ENCODE results near the gene ASB1. TPM values are rescaled to one million over a fixed set of nuclear protein-coding genes. Genes with fewer than 3 reads are reported as not detected.

The ASB1 gene
- total and polyA plus RNA-seq, 2 of the 13 experiments (the other 11 are each of a cell fraction or from before 2014, with no cell fraction given), result 48.6 to 49.2 TPM

DNA sequence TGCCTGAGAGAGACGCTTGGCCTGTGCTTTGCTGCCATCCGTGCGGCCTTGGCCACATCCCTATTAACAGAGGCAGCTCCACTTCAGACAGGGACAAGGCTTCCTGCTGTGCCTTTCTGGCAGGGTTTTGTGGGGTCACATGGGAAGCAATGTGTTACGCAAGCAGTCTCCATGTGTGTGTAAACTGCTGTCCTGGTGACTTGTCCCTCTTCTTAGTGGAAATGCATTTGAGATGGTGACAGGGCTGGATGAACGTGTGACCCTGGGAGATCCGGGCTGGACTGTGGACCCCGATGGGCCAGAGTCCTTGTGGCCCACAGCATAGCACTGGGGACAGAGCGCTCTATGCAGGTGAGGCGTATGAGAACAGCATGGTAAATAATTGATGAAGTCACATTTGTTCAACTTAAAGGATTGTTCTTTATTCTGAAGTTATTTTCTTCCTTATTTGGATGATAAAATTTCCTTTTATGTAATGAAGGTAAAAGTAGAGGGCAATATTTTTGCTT lies 23.2 kb downstream of the ASB1 start (continued):
- TF ChIP-seq, protein P1, sequence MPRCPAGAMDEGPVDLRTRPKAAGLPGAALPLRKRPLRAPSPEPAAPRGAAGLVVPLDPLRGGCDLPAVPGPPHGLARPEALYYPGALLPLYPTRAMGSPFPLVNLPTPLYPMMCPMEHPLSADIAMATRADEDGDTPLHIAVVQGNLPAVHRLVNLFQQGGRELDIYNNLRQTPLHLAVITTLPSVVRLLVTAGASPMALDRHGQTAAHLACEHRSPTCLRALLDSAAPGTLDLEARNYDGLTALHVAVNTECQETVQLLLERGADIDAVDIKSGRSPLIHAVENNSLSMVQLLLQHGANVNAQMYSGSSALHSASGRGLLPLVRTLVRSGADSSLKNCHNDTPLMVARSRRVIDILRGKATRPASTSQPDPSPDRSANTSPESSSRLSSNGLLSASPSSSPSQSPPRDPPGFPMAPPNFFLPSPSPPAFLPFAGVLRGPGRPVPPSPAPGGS (CRISPR knock-in tag; IDR thresholded peaks at IDR 0.05), result peak; percentile 50; the same call in 1 of the 2 replicates
- TF ChIP-seq ZBTB21 (CRISPR knock-in tag; IDR thresholded peaks at IDR 0.05) (peak; percentile 73; the same call in 1 of the 2 replicates), MAFF (IDR thresholded peaks at IDR 0.05; ENCODE audit: low read depth, low read length) (peak; percentile 60), ATM (IDR thresholded peaks at IDR 0.05; ENCODE audit: borderline replicate concordance) (peak; percentile 84; the same call in 1 of the 2 replicates), HNF4A (CRISPR knock-in tag; IDR thresholded peaks at IDR 0.05) (peak; percentile 100), GFI1 (CRISPR knock-in tag; IDR thresholded peaks at IDR 0.05; ENCODE audit: borderline replicate concordance) (no peak; the same call in 1 of the 2 replicates), PRPF4 (IDR thresholded peaks at IDR 0.05; ENCODE audit: low read depth, low read length, poor library complexity, severe bottlenecking) (no peak), TOE1 (CRISPR knock-in tag; IDR thresholded peaks at IDR 0.05) (peak; percentile 92; the same call in 1 of the 2 replicates), NCOA2 (CRISPR knock-in tag; IDR thresholded peaks at IDR 0.05) (peak; percentile 92), NFYC (CRISPR knock-in tag; IDR thresholded peaks at IDR 0.05) (no peak), ZNF17 (CRISPR knock-in tag; IDR thresholded peaks at IDR 0.05) (no peak), ZNF569 (CRISPR knock-in tag; IDR thresholded peaks at IDR 0.05; ENCODE audit: borderline replicate concordance) (no peak), ERF (CRISPR knock-in tag; IDR thresholded peaks at IDR 0.05) (peak; percentile 100), NR1H2 (CRISPR knock-in tag; IDR thresholded peaks at IDR 0.05; ENCODE audit: borderline replicate concordance, low read depth) (no peak), SALL2 (CRISPR knock-in tag; IDR thresholded peaks at IDR 0.05) (peak; percentile 97)
- TF ChIP-seq, protein P2, sequence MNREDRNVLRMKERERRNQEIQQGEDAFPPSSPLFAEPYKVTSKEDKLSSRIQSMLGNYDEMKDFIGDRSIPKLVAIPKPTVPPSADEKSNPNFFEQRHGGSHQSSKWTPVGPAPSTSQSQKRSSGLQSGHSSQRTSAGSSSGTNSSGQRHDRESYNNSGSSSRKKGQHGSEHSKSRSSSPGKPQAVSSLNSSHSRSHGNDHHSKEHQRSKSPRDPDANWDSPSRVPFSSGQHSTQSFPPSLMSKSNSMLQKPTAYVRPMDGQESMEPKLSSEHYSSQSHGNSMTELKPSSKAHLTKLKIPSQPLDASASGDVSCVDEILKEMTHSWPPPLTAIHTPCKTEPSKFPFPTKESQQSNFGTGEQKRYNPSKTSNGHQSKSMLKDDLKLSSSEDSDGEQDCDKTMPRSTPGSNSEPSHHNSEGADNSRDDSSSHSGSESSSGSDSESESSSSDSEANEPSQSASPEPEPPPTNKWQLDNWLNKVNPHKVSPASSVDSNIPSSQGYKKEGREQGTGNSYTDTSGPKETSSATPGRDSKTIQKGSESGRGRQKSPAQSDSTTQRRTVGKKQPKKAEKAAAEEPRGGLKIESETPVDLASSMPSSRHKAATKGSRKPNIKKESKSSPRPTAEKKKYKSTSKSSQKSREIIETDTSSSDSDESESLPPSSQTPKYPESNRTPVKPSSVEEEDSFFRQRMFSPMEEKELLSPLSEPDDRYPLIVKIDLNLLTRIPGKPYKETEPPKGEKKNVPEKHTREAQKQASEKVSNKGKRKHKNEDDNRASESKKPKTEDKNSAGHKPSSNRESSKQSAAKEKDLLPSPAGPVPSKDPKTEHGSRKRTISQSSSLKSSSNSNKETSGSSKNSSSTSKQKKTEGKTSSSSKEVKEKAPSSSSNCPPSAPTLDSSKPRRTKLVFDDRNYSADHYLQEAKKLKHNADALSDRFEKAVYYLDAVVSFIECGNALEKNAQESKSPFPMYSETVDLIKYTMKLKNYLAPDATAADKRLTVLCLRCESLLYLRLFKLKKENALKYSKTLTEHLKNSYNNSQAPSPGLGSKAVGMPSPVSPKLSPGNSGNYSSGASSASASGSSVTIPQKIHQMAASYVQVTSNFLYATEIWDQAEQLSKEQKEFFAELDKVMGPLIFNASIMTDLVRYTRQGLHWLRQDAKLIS (CRISPR knock-in tag; IDR thresholded peaks at IDR 0.05), result peak; percentile 28; the same call in 1 of the 2 replicates
- TF ChIP-seq, protein P3, sequence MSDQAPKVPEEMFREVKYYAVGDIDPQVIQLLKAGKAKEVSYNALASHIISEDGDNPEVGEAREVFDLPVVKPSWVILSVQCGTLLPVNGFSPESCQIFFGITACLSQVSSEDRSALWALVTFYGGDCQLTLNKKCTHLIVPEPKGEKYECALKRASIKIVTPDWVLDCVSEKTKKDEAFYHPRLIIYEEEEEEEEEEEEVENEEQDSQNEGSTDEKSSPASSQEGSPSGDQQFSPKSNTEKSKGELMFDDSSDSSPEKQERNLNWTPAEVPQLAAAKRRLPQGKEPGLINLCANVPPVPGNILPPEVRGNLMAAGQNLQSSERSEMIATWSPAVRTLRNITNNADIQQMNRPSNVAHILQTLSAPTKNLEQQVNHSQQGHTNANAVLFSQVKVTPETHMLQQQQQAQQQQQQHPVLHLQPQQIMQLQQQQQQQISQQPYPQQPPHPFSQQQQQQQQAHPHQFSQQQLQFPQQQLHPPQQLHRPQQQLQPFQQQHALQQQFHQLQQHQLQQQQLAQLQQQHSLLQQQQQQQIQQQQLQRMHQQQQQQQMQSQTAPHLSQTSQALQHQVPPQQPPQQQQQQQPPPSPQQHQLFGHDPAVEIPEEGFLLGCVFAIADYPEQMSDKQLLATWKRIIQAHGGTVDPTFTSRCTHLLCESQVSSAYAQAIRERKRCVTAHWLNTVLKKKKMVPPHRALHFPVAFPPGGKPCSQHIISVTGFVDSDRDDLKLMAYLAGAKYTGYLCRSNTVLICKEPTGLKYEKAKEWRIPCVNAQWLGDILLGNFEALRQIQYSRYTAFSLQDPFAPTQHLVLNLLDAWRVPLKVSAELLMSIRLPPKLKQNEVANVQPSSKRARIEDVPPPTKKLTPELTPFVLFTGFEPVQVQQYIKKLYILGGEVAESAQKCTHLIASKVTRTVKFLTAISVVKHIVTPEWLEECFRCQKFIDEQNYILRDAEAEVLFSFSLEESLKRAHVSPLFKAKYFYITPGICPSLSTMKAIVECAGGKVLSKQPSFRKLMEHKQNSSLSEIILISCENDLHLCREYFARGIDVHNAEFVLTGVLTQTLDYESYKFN (CRISPR knock-in tag; conservative IDR thresholded peaks at IDR 0.05), result peak; percentile 99
- TF ChIP-seq, protein P4, sequence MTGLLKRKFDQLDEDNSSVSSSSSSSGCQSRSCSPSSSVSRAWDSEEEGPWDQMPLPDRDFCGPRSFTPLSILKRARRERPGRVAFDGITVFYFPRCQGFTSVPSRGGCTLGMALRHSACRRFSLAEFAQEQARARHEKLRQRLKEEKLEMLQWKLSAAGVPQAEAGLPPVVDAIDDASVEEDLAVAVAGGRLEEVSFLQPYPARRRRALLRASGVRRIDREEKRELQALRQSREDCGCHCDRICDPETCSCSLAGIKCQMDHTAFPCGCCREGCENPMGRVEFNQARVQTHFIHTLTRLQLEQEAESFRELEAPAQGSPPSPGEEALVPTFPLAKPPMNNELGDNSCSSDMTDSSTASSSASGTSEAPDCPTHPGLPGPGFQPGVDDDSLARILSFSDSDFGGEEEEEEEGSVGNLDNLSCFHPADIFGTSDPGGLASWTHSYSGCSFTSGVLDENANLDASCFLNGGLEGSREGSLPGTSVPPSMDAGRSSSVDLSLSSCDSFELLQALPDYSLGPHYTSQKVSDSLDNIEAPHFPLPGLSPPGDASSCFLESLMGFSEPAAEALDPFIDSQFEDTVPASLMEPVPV (CRISPR knock-in tag; IDR thresholded peaks at IDR 0.05), result peak; percentile 58
- TF ChIP-seq, protein P5, sequence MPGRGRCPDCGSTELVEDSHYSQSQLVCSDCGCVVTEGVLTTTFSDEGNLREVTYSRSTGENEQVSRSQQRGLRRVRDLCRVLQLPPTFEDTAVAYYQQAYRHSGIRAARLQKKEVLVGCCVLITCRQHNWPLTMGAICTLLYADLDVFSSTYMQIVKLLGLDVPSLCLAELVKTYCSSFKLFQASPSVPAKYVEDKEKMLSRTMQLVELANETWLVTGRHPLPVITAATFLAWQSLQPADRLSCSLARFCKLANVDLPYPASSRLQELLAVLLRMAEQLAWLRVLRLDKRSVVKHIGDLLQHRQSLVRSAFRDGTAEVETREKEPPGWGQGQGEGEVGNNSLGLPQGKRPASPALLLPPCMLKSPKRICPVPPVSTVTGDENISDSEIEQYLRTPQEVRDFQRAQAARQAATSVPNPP (CRISPR knock-in tag; IDR thresholded peaks at IDR 0.05), result peak; percentile 43; the same call in 1 of the 2 replicates

All from HepG2 (cell line).